NCI-H748 (cell line): ENCODE measurements around the gene PSMB7.
A peak's percentile ranks its signal among the peaks of the same experiment; 100 is the strongest.

Experiments
- DNase-seq: peaks from one replicate; lab custom pipeline; 2025; ENCODE audit not compliant: unreplicated experiment; lab: John Stamatoyannopoulos, UW

The PSMB7 gene

GRCh38 chr9:124384846-124385245, 30.4 kb downstream of the PSMB7 start:
- DNase-seq, result no peak

- no peak for DNase-seq
These were observed 31.0 kb downstream of the PSMB7 start for GRCh38 chr9:124384210-124384609.

GRCh38 chr9:124381170-124381945, 33.9 kb downstream of the PSMB7 start:
- peak; percentile 14 for DNase-seq

- no peak for DNase-seq
These were observed 37.5 kb downstream of the PSMB7 start for GRCh38 chr9:124377551-124378406.

- no peak for DNase-seq
These were observed 38.9 kb downstream of the PSMB7 start for GRCh38 chr9:124376329-124376728.

GRCh38 chr9:124375726-124376125, 39.5 kb downstream of the PSMB7 start:
- no peak for DNase-seq

- no peak for DNase-seq
These were observed 41.4 kb downstream of the PSMB7 start for GRCh38 chr9:124373851-124374250.

- DNase-seq, result no peak
These were observed 41.9 kb downstream of the PSMB7 start for GRCh38 chr9:124373386-124373785.

- no peak for DNase-seq
These were observed 43.2 kb downstream of the PSMB7 start for GRCh38 chr9:124372038-124372437.

- no peak for DNase-seq
These were observed 44.2 kb downstream of the PSMB7 start for GRCh38 chr9:124370896-124371582.

GRCh38 chr9:124369231-124369797, 45.9 kb downstream of the PSMB7 start:
- DNase-seq, result no peak

- no peak for DNase-seq
These were observed 46.5 kb downstream of the PSMB7 start for GRCh38 chr9:124368692-124369091.

GRCh38 chr9:124366476-124367220, 48.6 kb downstream of the PSMB7 start:
- no peak for DNase-seq

GRCh38 chr9:124365036-124365435, 50.2 kb downstream of the PSMB7 start:
- DNase-seq, result no peak

GRCh38 chr9:124364141-124364540, 51.1 kb downstream of the PSMB7 start:
- DNase-seq, result no peak

- no peak for DNase-seq
These were observed 51.7 kb downstream of the PSMB7 start for GRCh38 chr9:124363326-124364096.

- DNase-seq, result no peak
These were observed 54.1 kb downstream of the PSMB7 start for GRCh38 chr9:124361128-124361527.

GRCh38 chr9:124359855-124360678, 55.2 kb downstream of the PSMB7 start:
- DNase-seq, result no peak

GRCh38 chr9:124359426-124359825, 55.8 kb downstream of the PSMB7 start:
- no peak for DNase-seq
